Gastrocnemius medialis (tissue), 4 donors: ENCODE measurements around the gene CDC25B.

Source experiments
- CTCF ChIP-seq, 5 experiments: fragments of 450-650 bp in 3 of 5; fragments of 200-600 bp in 2 of 5; sonication (generic) in 2 of 5; IDR thresholded peaks in 4 of 5; conservative IDR thresholded peaks in 1 of 5; 1 replicate in 4 of 5; 2 replicates in 1 of 5; pipeline ENCODE4 v1.5.1; 2016 to 2019; ENCODE audit warnings: antibody characterized with exemption in 5 of 5, mild to moderate bottlenecking in 3 of 5, moderate library complexity in 3 of 5
- POLR2A ChIP-seq, 2 donors: fragments of 450-650 bp; IDR thresholded peaks; one replicate each; pipeline ENCODE4 v1.6.1; 2017; ENCODE audit warnings: antibody characterized with exemption in 2 of 2, mild to moderate bottlenecking in 2 of 2, moderate library complexity in 2 of 2

GRCh38 chr20:3751675-3752385 lies 44.3 kb upstream of the CDC25B start:
- TF ChIP-seq POLR2A (IDR thresholded peaks at IDR 0.05) (no peak), CTCF (IDR thresholded peaks at IDR 0.05 in 4 of 5, conservative IDR thresholded peaks at IDR 0.05 in 1 of 5) (no peak)
